ENCODE data around the gene CDH23. TPM values are rescaled to one million over a fixed set of nuclear protein-coding genes. Genes with fewer than 3 reads are reported as not detected.

Gene CDH23
- total RNA-seq, 4 donors from 2014 or later: 7.1 to 56.2 (median 25.4) TPM

GRCh38 chr10:71741671-71742070 lies 345.0 kb downstream of the CDH23 start:
- no peak for TF ChIP-seq CTCF (IDR thresholded peaks at IDR 0.05)
- TF ChIP-seq POLR2A (IDR thresholded peaks at IDR 0.05): no peak
- intact Hi-C loops (cut with DNase I; ENCODE audit: low total_unique reads): no loop called here
- no peaks in the 10 kb centered on the region for H3K27me3 ChIP-seq
- DNase-seq: no peak
- no peaks in the 10 kb centered on the region for H3K4me1 ChIP-seq
- no peaks in the 10 kb centered on the region for H3K36me3 ChIP-seq
- H3K9me3 ChIP-seq: no peaks in the 10 kb centered on the region
- H3K4me3 ChIP-seq: no peak overlapping the region
- H3K27ac ChIP-seq: no peak overlapping the region

GRCh38 chr10:71742301-71743088 lies 345.8 kb downstream of the CDH23 start:
- Histone ChIP-seq H3K36me3 (no peaks in the 10 kb centered on the region), H3K4me1 (no peaks in the 10 kb centered on the region), H3K27me3 (no peaks in the 10 kb centered on the region), H3K9me3 (no peaks in the 10 kb centered on the region), H3K27ac (no peak overlapping the region), H3K4me3 (no peak overlapping the region)
- no peak for DNase-seq
- intact Hi-C loops (cut with DNase I; ENCODE audit: low total_unique reads): no loop called here
- TF ChIP-seq POLR2A (IDR thresholded peaks at IDR 0.05) (no peak), CTCF (IDR thresholded peaks at IDR 0.05) (no peak)

- no peak overlapping the region for H3K4me3 ChIP-seq
- no peak for DNase-seq
Observed at GRCh38 chr10:71743089-71743838, 346.5 kb downstream of the CDH23 start.

GRCh38 chr10:71743866-71744265 lies 347.1 kb downstream of the CDH23 start:
- H3K27ac ChIP-seq: no peak overlapping the region
- intact Hi-C loops (cut with DNase I; ENCODE audit: low total_unique reads): no loop called here

More at GRCh38 chr10:71743089-71743838, 346.5 kb downstream of the CDH23 start:
- Histone ChIP-seq H3K27ac (no peak overlapping the region), H3K36me3 (no peaks in the 10 kb centered on the region), H3K9me3 (no peaks in the 10 kb centered on the region), H3K27me3 (no peaks in the 10 kb centered on the region), H3K4me1 (peaks cover 0 to 6% of the 10 kb centered on the region in 2 donors)
- intact Hi-C loops (cut with DNase I; ENCODE audit: low total_unique reads): no loop called here
- no peak for TF ChIP-seq POLR2A (IDR thresholded peaks at IDR 0.05)
- TF ChIP-seq CTCF (IDR thresholded peaks at IDR 0.05): no peak

More at GRCh38 chr10:71743866-71744265, 347.1 kb downstream of the CDH23 start:
- no peaks in the 10 kb centered on the region for H3K36me3 ChIP-seq
- H3K27me3 ChIP-seq: no peaks in the 10 kb centered on the region
- peaks cover 0 to 6% of the 10 kb centered on the region in 2 donors for H3K4me1 ChIP-seq
- DNase-seq: no peak
- H3K9me3 ChIP-seq: no peaks in the 10 kb centered on the region
- TF ChIP-seq CTCF (IDR thresholded peaks at IDR 0.05): no peak
- no peak for TF ChIP-seq POLR2A (IDR thresholded peaks at IDR 0.05)
- no peak overlapping the region for H3K4me3 ChIP-seq

Data from uterus (tissue), 4 donors.